ENCODE measurements around the gene ASB10.

GRCh38 chr7:151173386-151174245 lies 13.4 kb downstream of the ASB10 start:
- TF ChIP-seq, protein P1, sequence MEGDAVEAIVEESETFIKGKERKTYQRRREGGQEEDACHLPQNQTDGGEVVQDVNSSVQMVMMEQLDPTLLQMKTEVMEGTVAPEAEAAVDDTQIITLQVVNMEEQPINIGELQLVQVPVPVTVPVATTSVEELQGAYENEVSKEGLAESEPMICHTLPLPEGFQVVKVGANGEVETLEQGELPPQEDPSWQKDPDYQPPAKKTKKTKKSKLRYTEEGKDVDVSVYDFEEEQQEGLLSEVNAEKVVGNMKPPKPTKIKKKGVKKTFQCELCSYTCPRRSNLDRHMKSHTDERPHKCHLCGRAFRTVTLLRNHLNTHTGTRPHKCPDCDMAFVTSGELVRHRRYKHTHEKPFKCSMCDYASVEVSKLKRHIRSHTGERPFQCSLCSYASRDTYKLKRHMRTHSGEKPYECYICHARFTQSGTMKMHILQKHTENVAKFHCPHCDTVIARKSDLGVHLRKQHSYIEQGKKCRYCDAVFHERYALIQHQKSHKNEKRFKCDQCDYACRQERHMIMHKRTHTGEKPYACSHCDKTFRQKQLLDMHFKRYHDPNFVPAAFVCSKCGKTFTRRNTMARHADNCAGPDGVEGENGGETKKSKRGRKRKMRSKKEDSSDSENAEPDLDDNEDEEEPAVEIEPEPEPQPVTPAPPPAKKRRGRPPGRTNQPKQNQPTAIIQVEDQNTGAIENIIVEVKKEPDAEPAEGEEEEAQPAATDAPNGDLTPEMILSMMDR (IDR thresholded peaks at IDR 0.05; ENCODE audit: low read depth, low read length), result no peak
- TF ChIP-seq EZH2phosphoT487 (IDR thresholded peaks at IDR 0.05; ENCODE audit: low read depth), result no peak

All from OCI-LY3 (cell line).